WERI-Rb-1 (cell line): ENCODE data around the gene CASQ2.
A peak's percentile ranks its signal among the peaks of the same experiment; 100 is the strongest.

Source experiments
- DNase-seq: peaks from one replicate; pipeline ENCODE4 v3.0.0-alpha.2; 2020
- H3K27ac ChIP-seq: fragments of 250-450 bp; sonication (Bioruptor Pico); 2 replicates; pipeline ENCODE4 v1.5.1; 2020; ENCODE audit warnings: mild to moderate bottlenecking, moderate library complexity
- H3K27me3 ChIP-seq: fragments of 250-450 bp; sonication (Bioruptor Pico); 2 replicates; pipeline ENCODE4 v1.5.1; 2021; ENCODE audit warnings: mild to moderate bottlenecking, low read depth, moderate library complexity; ENCODE audit not compliant: insufficient read depth, severe bottlenecking
- H3K36me3 ChIP-seq: fragments of 250-450 bp; sonication (Bioruptor Pico); 2 replicates; pipeline ENCODE4 v1.5.1; 2020; ENCODE audit warnings: mild to moderate bottlenecking, moderate library complexity
- H3K4me3 ChIP-seq: 2 replicates; pipeline ENCODE4 v1.5.1; 2011; ENCODE audit warnings: low read depth, mild to moderate bottlenecking, control low read depth, low read length
- H3K9me3 ChIP-seq: fragments of 250-450 bp; sonication (Bioruptor Pico); 2 replicates; pipeline ENCODE4 v1.5.1; 2021; ENCODE audit warnings: mild to moderate bottlenecking, moderate library complexity; ENCODE audit not compliant: severe bottlenecking
- TF ChIP-seq, protein P1 (sequence below): IDR thresholded peaks from 2 replicates; pipeline ENCODE4 v1.5.1; 2011; ENCODE audit warnings: low read depth, mild to moderate bottlenecking, control low read depth, inconsistent platforms, low read length

Gene CASQ2

GRCh38 chr1:115810609-115811008, 42.1 kb upstream of the CASQ2 start:
- no peaks in the 10 kb centered on the region for H3K36me3 ChIP-seq
- TF ChIP-seq, protein P1, sequence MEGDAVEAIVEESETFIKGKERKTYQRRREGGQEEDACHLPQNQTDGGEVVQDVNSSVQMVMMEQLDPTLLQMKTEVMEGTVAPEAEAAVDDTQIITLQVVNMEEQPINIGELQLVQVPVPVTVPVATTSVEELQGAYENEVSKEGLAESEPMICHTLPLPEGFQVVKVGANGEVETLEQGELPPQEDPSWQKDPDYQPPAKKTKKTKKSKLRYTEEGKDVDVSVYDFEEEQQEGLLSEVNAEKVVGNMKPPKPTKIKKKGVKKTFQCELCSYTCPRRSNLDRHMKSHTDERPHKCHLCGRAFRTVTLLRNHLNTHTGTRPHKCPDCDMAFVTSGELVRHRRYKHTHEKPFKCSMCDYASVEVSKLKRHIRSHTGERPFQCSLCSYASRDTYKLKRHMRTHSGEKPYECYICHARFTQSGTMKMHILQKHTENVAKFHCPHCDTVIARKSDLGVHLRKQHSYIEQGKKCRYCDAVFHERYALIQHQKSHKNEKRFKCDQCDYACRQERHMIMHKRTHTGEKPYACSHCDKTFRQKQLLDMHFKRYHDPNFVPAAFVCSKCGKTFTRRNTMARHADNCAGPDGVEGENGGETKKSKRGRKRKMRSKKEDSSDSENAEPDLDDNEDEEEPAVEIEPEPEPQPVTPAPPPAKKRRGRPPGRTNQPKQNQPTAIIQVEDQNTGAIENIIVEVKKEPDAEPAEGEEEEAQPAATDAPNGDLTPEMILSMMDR: no peak
- DNase-seq: no peak
- no peak overlapping the region for H3K4me3 ChIP-seq
- no peaks in the 10 kb centered on the region for H3K9me3 ChIP-seq
- no peaks in the 10 kb centered on the region for H3K27me3 ChIP-seq
- no peak overlapping the region for H3K27ac ChIP-seq

DNA sequence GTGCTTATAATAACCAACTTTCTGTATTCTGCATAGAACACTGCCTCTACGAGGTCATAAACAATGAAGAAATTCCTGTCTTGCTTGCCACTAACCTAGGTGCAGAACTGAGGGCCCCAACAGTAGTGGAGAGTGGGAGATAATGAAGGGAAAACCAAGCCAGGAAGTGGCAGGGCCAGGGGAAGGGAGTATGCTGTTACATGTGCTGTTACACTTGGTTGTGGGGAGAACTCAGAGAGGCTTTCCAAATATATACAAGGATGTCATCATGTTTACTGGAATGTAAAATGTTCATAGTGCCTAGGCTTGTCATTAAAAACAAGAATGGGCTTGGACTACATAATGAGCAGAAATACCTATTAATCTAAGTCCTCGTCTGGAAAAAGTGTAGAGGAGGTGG, 41.3 kb upstream of the CASQ2 start:
- H3K4me3 ChIP-seq: no peak overlapping the region
- no peaks in the 10 kb centered on the region for H3K27me3 ChIP-seq
- no peak for DNase-seq
- H3K27ac ChIP-seq: no peak overlapping the region
- no peaks in the 10 kb centered on the region for H3K9me3 ChIP-seq
- no peaks in the 10 kb centered on the region for H3K36me3 ChIP-seq
- TF ChIP-seq, protein P1: no peak

GRCh38 chr1:115809076-115809475, 40.6 kb upstream of the CASQ2 start:
- H3K9me3 ChIP-seq: no peaks in the 10 kb centered on the region
- TF ChIP-seq, protein P1: no peak
- no peak overlapping the region for H3K27ac ChIP-seq

GRCh38 chr1:115807723-115808122, 39.2 kb upstream of the CASQ2 start:
- no peak overlapping the region for H3K4me3 ChIP-seq
- no peaks in the 10 kb centered on the region for H3K9me3 ChIP-seq
- H3K27me3 ChIP-seq: no peaks in the 10 kb centered on the region
- TF ChIP-seq, protein P1: peak; percentile 67
- H3K36me3 ChIP-seq: no peaks in the 10 kb centered on the region
- peak; percentile 68 for DNase-seq
- no peak overlapping the region for H3K27ac ChIP-seq

More at GRCh38 chr1:115809076-115809475, 40.6 kb upstream of the CASQ2 start:
- Histone ChIP-seq H3K36me3 (no peaks in the 10 kb centered on the region), H3K27me3 (no peaks in the 10 kb centered on the region), H3K4me3 (no peak overlapping the region)
- no peak for DNase-seq

GRCh38 chr1:115805597-115805996, 37.1 kb upstream of the CASQ2 start:
- no peak overlapping the region for H3K4me3 ChIP-seq
- no peaks in the 10 kb centered on the region for H3K27me3 ChIP-seq
- TF ChIP-seq, protein P1: no peak
- no peaks in the 10 kb centered on the region for H3K36me3 ChIP-seq
- no peaks in the 10 kb centered on the region for H3K9me3 ChIP-seq
- no peak overlapping the region for H3K27ac ChIP-seq
- no peak for DNase-seq

GRCh38 chr1:115802416-115802815, 33.9 kb upstream of the CASQ2 start:
- Histone ChIP-seq H3K36me3 (no peaks in the 10 kb centered on the region), H3K4me3 (no peak overlapping the region), H3K9me3 (no peaks in the 10 kb centered on the region), H3K27ac (no peak overlapping the region), H3K27me3 (no peaks in the 10 kb centered on the region)
- TF ChIP-seq, protein P1: no peak
- DNase-seq: no peak
